H1 (cell line): Measurements from ENCODE around the gene ABCG1. TPM values are rescaled to one million over a fixed set of nuclear protein-coding genes. Genes with fewer than 3 reads are reported as not detected.

Source experiments
- CTCF ChIA-PET: fragments of 300-600 bp; sonication (Branson Sonifier 250); formaldehyde crosslinking; loops from one replicate; lab custom pipeline; 2021; ENCODE audit not compliant: partially characterized antibody; lab: Charles Lee
- POLR2A ChIA-PET: fragments of 300-600 bp; sonication (Branson Sonifier 250); formaldehyde crosslinking; loops from one replicate; lab custom pipeline; 2021; ENCODE audit warnings: inconsistent platforms; ENCODE audit not compliant: partially characterized antibody; lab: Charles Lee
- DNase-seq, 2 experiments: peaks; one replicate each; pipeline versions ENCODE4 v3.0.0 to v3.0.0-alpha.2; 2010 to 2022; ENCODE audit warnings: low spot score in 2 of 2, low read depth in 1 of 2, mixed read lengths in 1 of 2
- FAIRE-seq: peaks from 2 replicates; lab custom pipeline; 2011; peaks lifted over from hg19 to GRCh38; lab: Jason Lieb, UNC
- H2AFZ ChIP-seq: 2 replicates; pipeline ENCODE4 v1.8.1; 2012; ENCODE audit warnings: low read length, inconsistent platforms
- H2AK5ac ChIP-seq: 2 replicates; pipeline ENCODE4 v1.6.1; 2013; ENCODE audit warnings: low read depth, low read length
- H2BK120ac ChIP-seq: replicated peaks from 2 replicates; pipeline ENCODE3; 2013; ENCODE audit warnings: low read depth, low read length, inconsistent platforms
- H2BK12ac ChIP-seq: 2 replicates; pipeline ENCODE4 v1.6.1; 2013; ENCODE audit warnings: low read depth, low read length
- H2BK15ac ChIP-seq: 2 replicates; pipeline ENCODE4 v1.6.1; 2013; ENCODE audit warnings: low read length
- H2BK20ac ChIP-seq: 2 replicates; pipeline ENCODE4 v1.6.1; 2013; ENCODE audit warnings: low read length
- H2BK5ac ChIP-seq: 2 replicates; pipeline ENCODE4 v1.6.1; 2013; ENCODE audit warnings: low read depth, low read length
- H3K14ac ChIP-seq: 2 replicates; pipeline ENCODE4 v1.6.1; 2013; ENCODE audit warnings: inconsistent platforms; ENCODE audit not compliant: insufficient read length
- H3K18ac ChIP-seq: 2 replicates; pipeline ENCODE4 v1.6.1; 2013; ENCODE audit warnings: low read length; ENCODE audit errors: extremely low read depth
- H3K23ac ChIP-seq: 2 replicates; pipeline ENCODE4 v1.6.1; 2013; ENCODE audit warnings: inconsistent platforms; ENCODE audit not compliant: insufficient read length
- H3K23me2 ChIP-seq: 2 replicates; pipeline ENCODE4 v1.6.1; 2013; ENCODE audit warnings: low read depth, low read length
- H3K27ac ChIP-seq: 2 replicates; pipeline ENCODE4 v1.6.1; 2011; ENCODE audit warnings: low read depth, low read length, inconsistent platforms
- H3K27me3 ChIP-seq, 4 experiments: replicated peaks in 1 of 4; 1 replicate in 1 of 4; 2 replicates in 3 of 4; pipeline versions ENCODE4 v1.6.1 to v1.8.1; 2011 to 2013; ENCODE audit warnings: low read length in 3 of 4, mild to moderate bottlenecking in 3 of 4, inconsistent platforms in 2 of 4, mixed read lengths in 2 of 4, moderate library complexity in 1 of 4; ENCODE audit not compliant: control insufficient read depth in 3 of 4, insufficient read depth in 3 of 4; ENCODE audit errors: extremely low read depth in 1 of 4
- H3K36me3 ChIP-seq, 4 experiments: 2 replicates each; pipeline versions ENCODE4 v1.6.1 to v1.8.1; 2011 to 2013; ENCODE audit warnings: mild to moderate bottlenecking in 4 of 4, low read length in 3 of 4, moderate library complexity in 2 of 4, control low read depth in 1 of 4, inconsistent platforms in 1 of 4; ENCODE audit not compliant: insufficient read depth in 4 of 4, control insufficient read depth in 2 of 4
- H3K4ac ChIP-seq: replicated peaks from 2 replicates; pipeline ENCODE3; 2013; ENCODE audit warnings: low read length, low read depth, mixed read lengths, inconsistent platforms; ENCODE audit not compliant: insufficient read length
- H3K4me1 ChIP-seq, 4 experiments: replicated peaks in 1 of 4; 1 replicate in 1 of 4; 2 replicates in 3 of 4; pipeline versions ENCODE4 v1.6.1 to v1.8.1; 2011 to 2013; ENCODE audit warnings: low read length in 3 of 4, inconsistent platforms in 2 of 4, mixed read lengths in 1 of 4; ENCODE audit not compliant: insufficient read depth in 4 of 4, control insufficient read depth in 3 of 4
- H3K4me2 ChIP-seq, 2 experiments: 2 replicates each; pipeline versions ENCODE4 v1.6.1 to v1.8.1; 2011 to 2013; ENCODE audit warnings: low read depth in 2 of 2, low read length in 2 of 2, control low read depth in 1 of 2, inconsistent platforms in 1 of 2, mild to moderate bottlenecking in 1 of 2; ENCODE audit not compliant: insufficient read depth in 1 of 2
- H3K4me3 ChIP-seq, 4 experiments: fragments of 200-600, 300-600 bp in 1 of 4; sonication (generic), shearing (Covaris generic), sonication (Bioruptor Twin) in 1 of 4; 2 replicates each; pipeline versions ENCODE4 v1.5.1 to v1.8.1; 2011 to 2016; ENCODE audit warnings: low read length in 4 of 4, low read depth in 3 of 4, control low read depth in 2 of 4, inconsistent platforms in 2 of 4, mild to moderate bottlenecking in 2 of 4, mixed read lengths in 1 of 4, moderate library complexity in 1 of 4; ENCODE audit not compliant: insufficient read depth in 2 of 4; ENCODE audit errors: extremely low read depth in 1 of 4
- H3K56ac ChIP-seq: replicated peaks from 2 replicates; pipeline ENCODE3; 2013; ENCODE audit warnings: low read depth, mild to moderate bottlenecking, mixed read lengths, low read length, inconsistent platforms; ENCODE audit not compliant: insufficient read length
- H3K79me1 ChIP-seq: 2 replicates; pipeline ENCODE4 v1.6.1; 2013; ENCODE audit warnings: low read depth, low read length, control low read depth
- H3K79me2 ChIP-seq, 2 experiments: 2 replicates each; pipeline versions ENCODE4 v1.6.1 to v1.8.1; 2012 to 2013; ENCODE audit warnings: low read length in 2 of 2, mild to moderate bottlenecking in 2 of 2, inconsistent platforms in 1 of 2; ENCODE audit not compliant: insufficient read depth in 2 of 2, control insufficient read depth in 1 of 2
- H3K9ac ChIP-seq, 4 experiments: replicated peaks in 1 of 4; 1 replicate in 1 of 4; 2 replicates in 3 of 4; pipeline versions ENCODE4 v1.6.1 to v1.8.1; 2011 to 2013; ENCODE audit warnings: low read depth in 3 of 4, low read length in 3 of 4, control low read depth in 2 of 4, mild to moderate bottlenecking in 2 of 4, moderate library complexity in 2 of 4, inconsistent platforms in 1 of 4; ENCODE audit errors: extremely low read depth in 1 of 4
- H3K9me3 ChIP-seq, 2 experiments: 2 replicates each; pipeline versions ENCODE4 v1.6.1 to v1.8.1; 2012 to 2013; ENCODE audit warnings: mild to moderate bottlenecking in 2 of 2, moderate library complexity in 2 of 2, control low read depth in 1 of 2, inconsistent platforms in 1 of 2, low read depth in 1 of 2, low read length in 1 of 2, mixed read lengths in 1 of 2; ENCODE audit not compliant: insufficient read depth in 2 of 2
- H4K20me1 ChIP-seq, 2 experiments: replicated peaks in 1 of 2; 2 replicates each; pipeline versions ENCODE3 to v1.8.1; 2011 to 2013; ENCODE audit warnings: inconsistent platforms in 2 of 2, low read length in 2 of 2, mild to moderate bottlenecking in 1 of 2; ENCODE audit not compliant: insufficient read depth in 2 of 2, control insufficient read depth in 1 of 2
- H4K5ac ChIP-seq: 2 replicates; pipeline ENCODE4 v1.6.1; 2013; ENCODE audit warnings: low read length, low read depth, mixed read lengths, inconsistent platforms; ENCODE audit not compliant: insufficient read length
- H4K8ac ChIP-seq: 2 replicates; pipeline ENCODE4 v1.8.0; 2013; ENCODE audit warnings: mild to moderate bottlenecking, moderate library complexity, low read length, inconsistent platforms; ENCODE audit not compliant: insufficient read depth; ENCODE audit errors: extremely low read depth
- H4K91ac ChIP-seq: replicated peaks from 2 replicates; pipeline ENCODE3; 2013; ENCODE audit warnings: low read length, mixed read lengths, inconsistent platforms; ENCODE audit not compliant: insufficient read length
- BRCA1 ChIP-seq: IDR thresholded peaks from 2 replicates; pipeline ENCODE4 v1.6.1; 2012; ENCODE audit warnings: low read depth, low read length, improper control_type of control experiment
- CHD2 ChIP-seq: IDR thresholded peaks from 2 replicates; pipeline ENCODE4 v1.6.1; 2012; ENCODE audit warnings: low read length, improper control_type of control experiment
- GTF2F1 ChIP-seq: IDR thresholded peaks from 2 replicates; pipeline ENCODE4 v1.6.1; 2012; ENCODE audit warnings: low read depth, low read length, improper control_type of control experiment, borderline replicate concordance
- SUZ12 ChIP-seq: fragments of 200-600 bp; sonication (generic); IDR thresholded peaks from 2 replicates; pipeline ENCODE4 v1.6.1; 2012; ENCODE audit warnings: mild to moderate bottlenecking, inconsistent platforms, low read length, moderate library complexity, mixed read lengths
- TBP ChIP-seq: IDR thresholded peaks from 2 replicates; pipeline ENCODE4 v1.6.1; 2011; ENCODE audit warnings: low read depth, low read length, improper control_type of control experiment
- WGBS, 2 experiments: shearing (Covaris generic) in 1 of 2; methylation state at CpG; one replicate each; pipeline versions ENCODE4 v1.1.6 to v1.1.7; 2013 to 2015; ENCODE audit warnings: low lambda C conversion rate in 2 of 2, mixed read lengths in 2 of 2, inconsistent platforms in 1 of 2, low coverage in 1 of 2, missing lambda C conversion rate in 1 of 2; ENCODE audit not compliant: insufficient replicate concordance in 2 of 2, insufficient coverage in 1 of 2, insufficient read length in 1 of 2; ENCODE audit errors: extremely low coverage in 1 of 2, missing lambda C conversion rate in 1 of 2; 5-methylcytosine and 5-hydroxymethylcytosine counted together
- polyA plus RNA-seq, 7 experiments: library from polyadenylated mRNA; depleted of rRNA in 3 of 7; stranded (reverse) in 5 of 7; unstranded in 2 of 7; fragments of >200 nt in 5 of 7; fragments of 200-250 nt in 2 of 7; gene quantifications; 1 replicate in 5 of 7; 2 replicates in 1 of 7; 4 replicates in 1 of 7; pipeline versions ENCODE4 v1.2.1 to v1.2.3, GENCODE V29; 2011 to 2013; ENCODE audit warnings: missing spikeins in 2 of 7, mixed read lengths in 2 of 7
- total RNA-seq: library from RNA; stranded (reverse); fragmentation: NEBNext Ultra II Directional; extraction: Animal tissue kit (Norgen Biotek cat#: 25700); gene quantifications from 2 replicates; pipeline ENCODE4 v1.2.1, GENCODE V29; 2021

The ABCG1 gene
- total and polyA plus RNA-seq, 2 of the 8 experiments (the other 6 are each of a cell fraction or from before 2014, with no cell fraction given) = 2.1 to 4.0 TPM

DNA sequence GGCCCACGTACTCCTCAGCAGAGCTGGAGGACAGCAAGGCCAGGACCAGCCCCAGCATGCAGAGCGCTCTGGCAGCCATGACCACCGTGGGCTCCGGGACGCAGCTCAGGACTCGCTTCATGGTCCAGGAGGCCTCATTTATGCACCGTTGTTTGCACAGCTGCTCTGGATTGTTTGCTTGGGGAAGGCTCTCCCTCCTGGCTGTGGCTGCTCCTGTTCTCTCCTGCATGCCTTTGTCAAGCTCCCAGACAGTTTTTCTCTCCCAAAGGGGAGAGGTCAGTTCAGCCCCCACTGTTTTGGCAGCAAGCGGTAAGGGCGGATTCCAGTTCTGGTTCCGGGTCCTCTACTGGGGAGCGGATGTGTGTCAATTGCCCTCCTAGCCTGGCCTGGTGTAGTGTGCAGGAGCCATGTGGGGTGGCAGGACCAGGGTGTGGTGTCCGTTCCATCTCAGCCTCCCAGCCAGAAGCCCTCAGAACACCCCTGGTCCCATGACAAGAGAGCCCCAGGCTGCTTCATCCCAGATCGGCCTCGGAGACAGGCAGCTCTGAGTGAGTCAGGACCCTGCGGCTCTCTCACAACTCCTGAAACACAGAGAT, 96.5 kb downstream of the ABCG1 start, which contains the start of gene TFF3:
TFF3 (minus strand) TSS at position 114 of the 596 bp plus-strand sequence; CDS start at position 79, 35 bp downstream.
- Histone ChIP-seq H3K18ac (no peak within 1 kb of the TSS; the same call in 1 of the 2 replicates), H3K9me3 (no peaks in the 10 kb centered on the region), H3K14ac (peak within 1 kb of the TSS; percentile 49), H3K4me3 (no peak within 1 kb of the TSS), H3K4ac (no peak within 1 kb of the TSS), H3K23me2 (no peaks in the 10 kb centered on the region), H3K27ac (no peak within 1 kb of the TSS), H3K4me2 (no peak within 1 kb of the TSS), H3K9ac (0 out of 7 replicates have a peak within 1 kb of the TSS, but pooled peaks of 1 of the 4 experiments have one; percentile 40), H2AK5ac (no peak within 1 kb of the TSS; the same call in 1 of the 2 replicates), H2BK15ac (peak within 1 kb of the TSS; percentile 96; the same call in 1 of the 2 replicates), H3K79me1 (no peaks in the 10 kb centered on the region), H3K56ac (no peak within 1 kb of the TSS), H3K27me3 (peaks cover 0 to 2% (median 1%) of the 10 kb centered on the region in 4 experiments; a peak in 1 of 7 replicates), H3K36me3 (no peaks in the 10 kb centered on the region), H3K79me2 (no peaks in the 10 kb centered on the region), H4K91ac (peak within 1 kb of the TSS; percentile 52), H2BK12ac (peak within 1 kb of the TSS; percentile 46; the same call in 1 of the 2 replicates), H2AFZ (peak within 1 kb of the TSS; percentile 68; the same call in 1 of the 2 replicates), H4K20me1 (no peaks in the 10 kb centered on the region), H2BK120ac (no peak within 1 kb of the TSS), H3K23ac (no peak within 1 kb of the TSS), H4K5ac (no peak within 1 kb of the TSS), H2BK20ac (peak within 1 kb of the TSS; percentile 86; the same call in 1 of the 2 replicates), H3K4me1 (peaks cover 8 to 27% (median 18%) of the 10 kb centered on the region in 4 experiments), H4K8ac (peak within 1 kb of the TSS; percentile 19), H2BK5ac (peak within 1 kb of the TSS; percentile 38; the same call in 1 of the 2 replicates)
- FAIRE-seq = no peak
- CTCF ChIA-PET = interaction anchor here (0.7 to 14.3 kb wide), 6 partner anchors 23 to 170 kb away, joined by 3 to 137 read pairs (median 4); no protein-coding TSS in a partner anchor
- WGBS, 2 experiments = 88% methylated on average over 14 of the region's 15 CpGs; no CpG with 5 or more reads in 1 of the 2 experiments
- POLR2A ChIA-PET = interaction anchor here (1.0 to 1.1 kb wide), 2 partner anchors 15 to 20 kb away, joined by 3 read pairs; no protein-coding TSS in a partner anchor
- TF ChIP-seq GTF2F1 = no peak
- no peak for TF ChIP-seq CHD2
- no peak for TF ChIP-seq TBP
- TF ChIP-seq BRCA1 = no peak
- no peak for TF ChIP-seq SUZ12
- DNase-seq = peak in 1 of 2 experiments; percentile 43
